GM12878 (cell line): ENCODE data around the gene ECEL1.

ENCODE experiments used
- MEF2A ChIP-seq: IDR thresholded peaks from 2 replicates; pipeline ENCODE4 v1.6.1; 2011; ENCODE audit warnings: low read depth, mild to moderate bottlenecking, low read length, moderate library complexity; ENCODE audit not compliant: insufficient read depth
- ZBTB11 ChIP-seq: fragments of 450-650 bp; formaldehyde crosslinking; IDR thresholded peaks from 2 replicates; pipeline ENCODE4 v1.5.0; 2022; ENCODE audit warnings: mild to moderate bottlenecking, missing genetic modification characterization
- TF ChIP-seq, protein P1 (sequence below): fragments of 450-650 bp; IDR thresholded peaks from 2 replicates; pipeline ENCODE4 v1.6.1; 2016; ENCODE audit warnings: mild to moderate bottlenecking, moderate library complexity, borderline replicate concordance

DNA sequence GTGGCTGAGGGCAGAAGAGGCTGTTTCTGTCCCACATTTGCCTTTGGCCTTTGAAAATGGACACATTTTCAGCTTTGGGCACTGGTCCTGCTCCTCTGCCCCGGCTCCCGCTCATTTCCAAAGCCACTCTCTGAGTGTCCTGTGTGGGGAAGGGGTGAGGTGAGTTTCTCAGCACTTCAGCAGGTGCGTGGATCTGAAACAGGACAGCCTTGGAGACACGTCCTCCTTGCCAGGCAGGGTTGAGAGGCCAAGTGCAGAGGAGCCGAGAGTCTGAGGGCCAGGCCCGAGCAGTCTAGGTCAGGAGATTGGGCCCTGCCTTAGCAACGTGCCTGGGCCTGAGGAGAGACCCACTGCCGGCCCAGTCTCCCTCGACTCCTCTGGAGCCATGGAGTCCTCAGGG, 53.5 kb downstream of the ECEL1 start:
- no peak for TF ChIP-seq MEF2A
- TF ChIP-seq, protein P1, sequence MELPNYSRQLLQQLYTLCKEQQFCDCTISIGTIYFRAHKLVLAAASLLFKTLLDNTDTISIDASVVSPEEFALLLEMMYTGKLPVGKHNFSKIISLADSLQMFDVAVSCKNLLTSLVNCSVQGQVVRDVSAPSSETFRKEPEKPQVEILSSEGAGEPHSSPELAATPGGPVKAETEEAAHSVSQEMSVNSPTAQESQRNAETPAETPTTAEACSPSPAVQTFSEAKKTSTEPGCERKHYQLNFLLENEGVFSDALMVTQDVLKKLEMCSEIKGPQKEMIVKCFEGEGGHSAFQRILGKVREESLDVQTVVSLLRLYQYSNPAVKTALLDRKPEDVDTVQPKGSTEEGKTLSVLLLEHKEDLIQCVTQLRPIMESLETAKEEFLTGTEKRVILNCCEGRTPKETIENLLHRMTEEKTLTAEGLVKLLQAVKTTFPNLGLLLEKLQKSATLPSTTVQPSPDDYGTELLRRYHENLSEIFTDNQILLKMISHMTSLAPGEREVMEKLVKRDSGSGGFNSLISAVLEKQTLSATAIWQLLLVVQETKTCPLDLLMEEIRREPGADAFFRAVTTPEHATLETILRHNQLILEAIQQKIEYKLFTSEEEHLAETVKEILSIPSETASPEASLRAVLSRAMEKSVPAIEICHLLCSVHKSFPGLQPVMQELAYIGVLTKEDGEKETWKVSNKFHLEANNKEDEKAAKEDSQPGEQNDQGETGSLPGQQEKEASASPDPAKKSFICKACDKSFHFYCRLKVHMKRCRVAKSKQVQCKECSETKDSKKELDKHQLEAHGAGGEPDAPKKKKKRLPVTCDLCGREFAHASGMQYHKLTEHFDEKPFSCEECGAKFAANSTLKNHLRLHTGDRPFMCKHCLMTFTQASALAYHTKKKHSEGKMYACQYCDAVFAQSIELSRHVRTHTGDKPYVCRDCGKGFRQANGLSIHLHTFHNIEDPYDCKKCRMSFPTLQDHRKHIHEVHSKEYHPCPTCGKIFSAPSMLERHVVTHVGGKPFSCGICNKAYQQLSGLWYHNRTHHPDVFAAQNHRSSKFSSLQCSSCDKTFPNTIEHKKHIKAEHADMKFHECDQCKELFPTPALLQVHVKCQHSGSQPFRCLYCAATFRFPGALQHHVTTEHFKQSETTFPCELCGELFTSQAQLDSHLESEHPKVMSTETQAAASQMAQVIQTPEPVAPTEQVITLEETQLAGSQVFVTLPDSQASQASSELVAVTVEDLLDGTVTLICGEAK, result no peak
- no peak for TF ChIP-seq ZBTB11 (CRISPR knock-in tag)
